Cardiac muscle cell (in vitro differentiated cells and primary cell): ENCODE results near the gene APOL4. TPM values are rescaled to one million over a fixed set of nuclear protein-coding genes. Genes with fewer than 3 reads are reported as not detected.
A peak's percentile ranks its signal among the peaks of the same experiment; 100 is the strongest.
"Not testable (repeated sequence)": the region's sequence is repeated elsewhere in the genome, so short reads cannot be mapped to it uniquely, and the experiment has no call there.

ENCODE experiments used
- DNase-seq, 2 donors: peaks; one replicate each; pipeline versions ENCODE4 v3.0.0 to v3.0.0-alpha.2; 2010 to 2017; ENCODE audit warnings: low read depth in 1 of 2, low spot score in 1 of 2
- H3K27ac ChIP-seq: fragments of 200-600 bp; sonication (generic); 2 replicates; pipeline ENCODE4 v1.5.1; 2016
- H3K27me3 ChIP-seq: fragments of 200-600 bp; sonication (generic); 2 replicates; pipeline ENCODE4 v1.6.0; 2016; ENCODE audit warnings: control low read depth
- H3K36me3 ChIP-seq: fragments of 200-600 bp; sonication (generic); 2 replicates; pipeline ENCODE4 v1.5.1; 2016; ENCODE audit warnings: control low read depth
- H3K4me1 ChIP-seq: fragments of 200-600 bp; sonication (generic); 2 replicates; pipeline ENCODE4 v1.8.1; 2017; ENCODE audit warnings: low read depth, mild to moderate bottlenecking, mixed run types
- H3K4me3 ChIP-seq: fragments of 200-600 bp; sonication (generic); 2 replicates; pipeline ENCODE4 v1.5.1; 2016; ENCODE audit warnings: mild to moderate bottlenecking
- H3K9me3 ChIP-seq: fragments of 200-600 bp; sonication (generic); 2 replicates; pipeline ENCODE4 v1.5.1; 2017; ENCODE audit warnings: low read depth, mild to moderate bottlenecking, control low read depth
- polyA plus RNA-seq: library from polyadenylated mRNA; unstranded; fragments of >200 nt; fragmentation: Nextera tagmentation; extraction: Ambion mirVana; gene quantifications from 2 replicates; pipeline ENCODE4 v1.2.1, GENCODE V29; 2016
- total RNA-seq: library from RNA; depleted of rRNA; stranded (reverse); fragments of >200 nt; gene quantifications from 2 replicates; pipeline ENCODE4 v1.2.3, GENCODE V29; 2016
- TF ChIP-seq, protein P1 (sequence below): IDR thresholded peaks from 2 replicates; pipeline ENCODE4 v1.5.1; 2012; ENCODE audit warnings: low read depth, mild to moderate bottlenecking, low read length

Gene APOL4
- total and polyA plus RNA-seq, 2 experiments from 2014 or later = 0.27 TPM; not detected in 1

DNA sequence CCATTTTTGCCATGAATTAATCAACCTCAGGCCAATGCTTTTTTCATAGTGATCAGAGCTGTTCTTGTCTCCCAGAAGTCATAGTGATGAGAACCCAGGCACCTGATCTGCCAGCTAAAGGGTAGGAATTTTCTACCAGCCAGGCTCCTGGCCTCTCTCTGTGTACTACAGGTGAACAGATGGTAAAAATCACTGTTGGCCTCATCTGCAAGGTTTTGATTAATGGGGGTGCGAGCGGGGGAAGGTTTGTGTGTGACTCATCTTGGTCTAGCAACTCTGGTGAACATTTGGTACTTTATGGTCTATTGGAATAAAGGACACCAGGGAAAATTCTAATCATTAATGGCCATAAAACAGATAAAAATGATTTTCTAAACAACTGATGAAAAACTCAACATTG lies 14.4 kb upstream of the APOL4 start:
- Histone ChIP-seq H3K9me3 (no peaks in the 10 kb centered on the region), H3K4me1 (peaks cover 6% of the 10 kb centered on the region), H3K27me3 (no peaks in the 10 kb centered on the region), H3K27ac (no peak overlapping the region), H3K4me3 (no peak overlapping the region), H3K36me3 (no peaks in the 10 kb centered on the region)
- DNase-seq = no peak
- TF ChIP-seq, protein P1, sequence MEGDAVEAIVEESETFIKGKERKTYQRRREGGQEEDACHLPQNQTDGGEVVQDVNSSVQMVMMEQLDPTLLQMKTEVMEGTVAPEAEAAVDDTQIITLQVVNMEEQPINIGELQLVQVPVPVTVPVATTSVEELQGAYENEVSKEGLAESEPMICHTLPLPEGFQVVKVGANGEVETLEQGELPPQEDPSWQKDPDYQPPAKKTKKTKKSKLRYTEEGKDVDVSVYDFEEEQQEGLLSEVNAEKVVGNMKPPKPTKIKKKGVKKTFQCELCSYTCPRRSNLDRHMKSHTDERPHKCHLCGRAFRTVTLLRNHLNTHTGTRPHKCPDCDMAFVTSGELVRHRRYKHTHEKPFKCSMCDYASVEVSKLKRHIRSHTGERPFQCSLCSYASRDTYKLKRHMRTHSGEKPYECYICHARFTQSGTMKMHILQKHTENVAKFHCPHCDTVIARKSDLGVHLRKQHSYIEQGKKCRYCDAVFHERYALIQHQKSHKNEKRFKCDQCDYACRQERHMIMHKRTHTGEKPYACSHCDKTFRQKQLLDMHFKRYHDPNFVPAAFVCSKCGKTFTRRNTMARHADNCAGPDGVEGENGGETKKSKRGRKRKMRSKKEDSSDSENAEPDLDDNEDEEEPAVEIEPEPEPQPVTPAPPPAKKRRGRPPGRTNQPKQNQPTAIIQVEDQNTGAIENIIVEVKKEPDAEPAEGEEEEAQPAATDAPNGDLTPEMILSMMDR = no peak

DNA sequence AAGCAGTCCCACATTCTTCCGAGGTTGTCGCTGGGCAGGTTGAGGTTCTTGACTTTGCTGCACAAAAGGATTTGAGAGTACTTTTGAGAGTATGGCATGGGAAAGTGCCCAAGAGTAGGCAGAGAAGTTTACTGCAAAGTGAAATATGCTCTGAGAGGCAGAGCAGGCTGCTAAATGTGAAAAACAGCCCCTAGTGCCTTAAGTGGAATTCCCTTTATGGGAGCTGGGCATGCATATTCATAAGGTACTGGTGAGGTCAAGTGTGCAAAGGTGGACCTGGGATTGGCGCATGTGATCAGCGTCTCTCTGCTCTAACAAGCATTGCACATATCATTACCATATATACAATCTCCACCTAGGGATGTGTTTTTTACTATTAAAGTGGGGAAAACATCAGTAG lies 12.0 kb upstream of the APOL4 start:
- DNase-seq = no peak
- TF ChIP-seq, protein P1 = no peak
- no peaks in the 10 kb centered on the region for H3K36me3 ChIP-seq
- no peak overlapping the region for H3K4me3 ChIP-seq
- no peak overlapping the region for H3K27ac ChIP-seq
- peaks cover 6% of the 10 kb centered on the region for H3K4me1 ChIP-seq
- no peaks in the 10 kb centered on the region for H3K9me3 ChIP-seq
- no peaks in the 10 kb centered on the region for H3K27me3 ChIP-seq

DNA sequence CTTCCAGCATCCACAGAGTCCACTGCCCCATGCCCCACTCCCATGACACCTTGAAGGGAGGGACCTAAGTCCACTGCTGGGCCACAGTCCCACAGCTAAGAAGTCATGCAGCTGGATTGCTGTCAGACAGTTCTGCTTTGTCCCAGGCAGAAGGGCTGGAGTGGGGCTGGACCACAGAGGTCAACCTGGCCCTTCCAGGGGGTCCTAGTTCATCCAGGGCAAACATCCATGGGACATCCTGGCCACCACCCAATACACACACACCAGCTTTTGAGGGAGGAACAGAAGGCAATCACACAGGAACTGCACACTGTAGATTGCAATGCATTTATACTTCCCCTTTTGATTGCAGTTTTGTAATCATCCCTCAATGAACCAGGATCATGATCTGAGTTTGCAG lies 11.3 kb upstream of the APOL4 start:
- no peak overlapping the region for H3K27ac ChIP-seq
- DNase-seq = no peak
- H3K4me1 ChIP-seq = peaks cover 6% of the 10 kb centered on the region
- H3K36me3 ChIP-seq = no peaks in the 10 kb centered on the region
- H3K9me3 ChIP-seq = no peaks in the 10 kb centered on the region
- H3K4me3 ChIP-seq = no peak overlapping the region
- TF ChIP-seq, protein P1 = no peak
- no peaks in the 10 kb centered on the region for H3K27me3 ChIP-seq

DNA sequence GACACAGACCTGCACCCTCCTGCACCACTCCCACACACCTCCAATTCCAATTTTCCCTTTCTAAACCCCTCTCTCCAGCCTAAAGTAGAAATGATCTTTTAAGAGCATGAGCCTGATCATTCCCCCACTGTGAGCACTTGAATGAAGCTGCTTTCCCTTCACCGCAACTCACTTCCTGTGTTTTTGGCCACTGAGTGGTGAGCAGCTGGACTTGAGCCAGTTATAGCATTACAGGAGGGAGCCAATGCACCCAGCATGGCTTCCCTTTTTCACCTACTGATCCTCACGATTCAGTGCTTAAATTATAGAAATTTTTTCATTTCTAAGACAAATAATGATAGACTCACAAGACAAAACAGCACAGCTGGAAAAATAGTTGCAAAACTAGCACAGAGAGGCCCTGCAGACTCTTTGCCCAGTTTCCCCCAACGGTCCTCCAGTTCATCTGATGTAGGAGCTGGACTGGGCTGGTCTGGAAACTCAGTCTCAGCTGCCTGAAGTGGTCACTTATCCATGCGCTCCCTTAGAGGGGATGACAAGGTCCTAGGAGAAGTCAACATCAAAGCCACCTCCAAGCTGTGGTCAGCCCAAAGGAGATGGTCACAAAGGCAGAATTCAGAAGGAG lies 9.7 kb upstream of the APOL4 start:
- DNase-seq = peak in 1 of 2 donors; percentile 75
- Histone ChIP-seq H3K36me3 (no peaks in the 10 kb centered on the region), H3K4me3 (no peak overlapping the region), H3K4me1 (peaks cover 4% of the 10 kb centered on the region), H3K9me3 (no peaks in the 10 kb centered on the region), H3K27me3 (no peaks in the 10 kb centered on the region), H3K27ac (no peak overlapping the region)
- TF ChIP-seq, protein P1 = no peak

DNA sequence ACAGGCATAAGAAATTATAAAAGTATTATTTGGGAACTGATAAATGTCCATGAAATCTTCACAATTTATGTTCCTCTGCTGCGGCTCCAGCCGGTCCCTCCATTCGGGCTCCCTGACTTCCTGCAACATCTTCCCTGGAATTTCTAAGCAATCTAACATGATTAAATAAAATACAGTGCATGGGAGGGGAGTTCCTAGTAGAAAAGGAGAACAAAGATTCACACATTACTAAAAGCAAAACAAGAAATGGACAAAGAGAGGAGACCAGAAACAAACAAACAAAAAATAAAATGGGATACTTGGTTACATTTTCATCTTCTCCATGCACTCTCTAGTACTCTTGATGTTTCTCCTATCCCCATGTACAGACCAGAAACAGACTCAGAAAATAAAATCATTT lies 8.6 kb upstream of the APOL4 start:
- TF ChIP-seq, protein P1 = no peak
- Histone ChIP-seq H3K4me3 (no peak overlapping the region), H3K4me1 (peaks cover 4% of the 10 kb centered on the region), H3K9me3 (no peaks in the 10 kb centered on the region), H3K27ac (no peak overlapping the region), H3K27me3 (no peaks in the 10 kb centered on the region), H3K36me3 (no peaks in the 10 kb centered on the region)
- no peak for DNase-seq

DNA sequence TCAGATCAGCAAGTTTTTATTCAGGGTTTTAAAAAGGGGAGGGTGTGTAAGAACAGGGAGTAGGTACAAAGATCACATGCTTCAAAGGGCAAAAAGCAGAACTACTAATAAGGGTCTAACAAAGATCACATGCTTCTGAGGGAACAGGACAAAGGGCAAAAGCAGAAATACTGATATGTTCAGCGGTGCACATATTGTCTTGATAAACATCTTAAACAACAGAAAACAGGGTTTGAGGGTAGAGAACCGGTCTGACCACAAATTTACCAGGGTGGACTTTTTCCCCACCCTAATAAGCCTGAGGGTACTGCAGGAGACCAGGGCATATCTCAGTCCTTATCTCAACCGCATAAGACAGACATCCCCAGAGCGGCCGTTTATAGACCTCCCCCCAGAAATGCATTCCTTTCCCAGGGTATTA lies 7.9 kb upstream of the APOL4 start:
- H3K4me3 ChIP-seq, H3K27me3 ChIP-seq, H3K36me3 ChIP-seq, H3K4me1 ChIP-seq, DNase-seq, H3K27ac ChIP-seq, H3K9me3 ChIP-seq: not testable (repeated sequence)
